NCI-H774 (cell line): ENCODE measurements around the gene LMAN2.
"Not testable (repeated sequence)": the region's sequence is repeated elsewhere in the genome, so short reads cannot be mapped to it uniquely, and the experiment has no call there.

Experiments
- DNase-seq: peaks from one replicate; lab custom pipeline; 2025; lab: John Stamatoyannopoulos, UW

LMAN2 gene

DNA sequence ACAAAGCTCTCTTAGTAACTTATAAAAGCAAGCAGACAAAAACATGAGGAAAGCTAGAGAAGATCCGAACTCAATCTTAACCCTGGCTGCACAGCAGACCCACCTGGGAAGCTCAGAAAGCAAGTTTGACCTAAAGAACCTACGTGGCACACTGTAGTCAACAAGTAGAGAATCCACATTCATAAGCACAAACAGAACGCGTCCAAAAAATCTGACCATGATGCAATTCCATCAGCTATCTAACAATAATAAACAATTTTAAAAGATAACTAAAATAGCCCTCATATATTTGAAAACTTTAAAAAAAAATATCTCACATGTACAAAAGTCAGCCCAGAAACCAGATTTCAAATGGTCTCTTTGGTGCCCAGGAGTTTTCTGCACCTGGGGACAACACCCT is 4.6 kb downstream of the LMAN2 start:
- DNase-seq, result no peak

- DNase-seq, result no peak
These were observed 6.6 kb downstream of the LMAN2 start for GRCh38 chr5:177344891-177345290.

- no peak for DNase-seq
These were observed 7.7 kb downstream of the LMAN2 start for GRCh38 chr5:177343777-177344176.

- DNase-seq, result not testable (repeated sequence)
These were observed 8.5 kb downstream of the LMAN2 start for GRCh38 chr5:177343000-177343399.

GRCh38 chr5:177339107-177339638 is 12.3 kb downstream of the LMAN2 start:
- DNase-seq, result no peak

DNA sequence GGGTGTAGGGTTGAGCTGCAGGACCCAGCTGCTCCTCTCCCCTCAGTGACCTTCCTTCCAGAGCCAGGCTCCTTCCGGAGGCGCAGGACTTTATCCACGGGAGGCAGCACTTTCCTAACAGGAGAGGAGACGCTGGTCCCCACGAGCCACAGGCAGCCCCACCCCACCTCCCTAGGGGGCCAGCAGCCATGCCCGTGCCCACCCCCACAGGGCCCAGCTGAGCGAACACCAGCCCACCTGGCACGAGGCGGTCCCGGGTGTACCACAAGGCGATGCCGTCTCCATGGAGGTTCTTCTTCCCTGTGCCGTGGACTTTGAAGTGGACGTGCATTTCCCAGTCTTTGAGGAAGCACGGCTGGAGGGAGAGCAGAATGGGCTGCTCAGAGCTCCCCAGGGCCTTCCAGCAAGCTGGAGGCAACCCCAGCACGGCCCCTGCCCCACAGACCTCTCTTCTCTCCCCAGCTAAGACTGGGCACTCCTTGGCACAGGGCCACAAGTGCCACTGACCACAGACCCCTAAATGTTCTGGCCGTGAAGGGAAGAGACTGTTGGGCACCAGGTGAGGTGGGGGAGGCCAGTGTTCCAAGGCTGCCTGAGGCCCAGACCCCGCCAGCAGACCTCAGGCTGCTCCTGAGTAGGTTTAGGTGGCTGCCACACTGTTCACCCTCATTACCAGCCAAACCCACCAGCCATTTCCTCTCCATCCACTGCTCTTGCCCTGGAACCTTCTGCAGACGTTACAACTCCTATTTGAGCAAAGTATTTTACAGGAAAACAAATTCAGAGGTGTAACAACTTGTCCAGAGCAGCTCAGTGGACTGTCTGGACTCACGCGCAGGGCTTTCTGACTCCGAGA is 13.0 kb downstream of the LMAN2 start:
- DNase-seq, result no peak

- no peak for DNase-seq
These were observed 14.6 kb downstream of the LMAN2 start for GRCh38 chr5:177336603-177337494.

GRCh38 chr5:177336112-177336511 is 15.4 kb downstream of the LMAN2 start:
- DNase-seq, result no peak

GRCh38 chr5:177335701-177336065 is 15.8 kb downstream of the LMAN2 start:
- DNase-seq, result no peak

DNA sequence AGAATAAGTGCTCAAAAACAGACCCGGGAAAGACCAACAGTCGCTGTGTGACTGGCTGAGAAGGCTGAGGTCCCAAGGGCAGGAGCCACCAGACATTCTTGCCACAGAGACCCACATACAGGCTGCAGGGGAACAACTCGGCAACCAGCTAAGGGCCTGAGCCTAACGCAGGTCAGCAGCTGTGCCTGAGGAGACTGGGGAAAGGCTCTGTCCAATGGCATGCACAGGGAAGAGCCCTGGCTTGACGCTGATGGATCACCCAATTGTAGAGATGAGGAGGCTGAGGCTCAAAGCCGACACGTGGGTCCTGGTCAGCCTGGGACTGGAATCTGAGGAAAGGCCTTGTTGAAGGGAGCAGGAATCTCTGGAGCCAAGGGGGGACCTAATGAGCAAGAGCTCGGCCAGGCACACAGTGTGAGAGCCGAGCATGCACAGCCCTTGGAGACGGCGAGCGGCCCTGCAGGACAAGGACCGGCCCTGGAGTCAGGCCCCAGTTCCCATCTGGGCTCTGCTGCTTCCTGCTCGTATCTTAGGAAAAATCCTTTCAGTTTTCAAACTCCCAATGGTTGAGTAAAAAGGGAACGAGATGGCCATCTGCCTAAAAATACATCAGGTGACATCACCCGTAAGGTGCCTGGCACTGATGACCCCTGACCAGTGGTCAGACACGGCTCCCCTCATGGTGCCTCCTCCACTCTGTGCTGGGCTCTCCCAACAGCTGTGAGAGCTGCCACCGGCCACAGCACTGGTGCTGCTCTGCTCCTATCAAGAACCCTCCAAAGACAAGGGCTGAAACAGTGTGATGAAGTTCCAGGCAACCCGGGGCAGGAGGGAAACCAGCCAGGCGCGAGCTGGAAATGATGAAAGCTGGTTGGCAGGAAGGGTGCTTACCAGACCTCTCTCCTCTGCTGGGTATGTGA is 16.4 kb downstream of the LMAN2 start:
- DNase-seq, result no peak

DNA sequence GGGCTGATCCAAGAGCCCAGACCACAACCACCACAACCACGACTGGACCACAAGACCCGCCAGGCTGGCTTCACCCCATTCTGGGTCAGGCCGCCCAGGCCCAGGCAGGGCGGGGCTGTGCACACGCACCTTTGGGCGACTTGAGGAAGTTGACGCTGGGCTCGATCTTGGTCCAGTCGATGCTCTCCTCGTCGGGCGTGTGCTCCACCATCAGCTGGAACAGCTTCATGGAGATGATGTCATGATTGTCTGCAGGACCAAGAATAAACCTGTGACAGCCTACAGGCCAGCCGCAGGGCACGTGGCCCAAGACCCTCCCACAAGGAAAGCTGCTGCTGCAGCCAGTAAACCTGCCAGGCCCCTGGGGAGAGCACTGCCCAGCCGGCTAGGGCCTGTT is 17.3 kb downstream of the LMAN2 start:
- DNase-seq, result no peak

DNA sequence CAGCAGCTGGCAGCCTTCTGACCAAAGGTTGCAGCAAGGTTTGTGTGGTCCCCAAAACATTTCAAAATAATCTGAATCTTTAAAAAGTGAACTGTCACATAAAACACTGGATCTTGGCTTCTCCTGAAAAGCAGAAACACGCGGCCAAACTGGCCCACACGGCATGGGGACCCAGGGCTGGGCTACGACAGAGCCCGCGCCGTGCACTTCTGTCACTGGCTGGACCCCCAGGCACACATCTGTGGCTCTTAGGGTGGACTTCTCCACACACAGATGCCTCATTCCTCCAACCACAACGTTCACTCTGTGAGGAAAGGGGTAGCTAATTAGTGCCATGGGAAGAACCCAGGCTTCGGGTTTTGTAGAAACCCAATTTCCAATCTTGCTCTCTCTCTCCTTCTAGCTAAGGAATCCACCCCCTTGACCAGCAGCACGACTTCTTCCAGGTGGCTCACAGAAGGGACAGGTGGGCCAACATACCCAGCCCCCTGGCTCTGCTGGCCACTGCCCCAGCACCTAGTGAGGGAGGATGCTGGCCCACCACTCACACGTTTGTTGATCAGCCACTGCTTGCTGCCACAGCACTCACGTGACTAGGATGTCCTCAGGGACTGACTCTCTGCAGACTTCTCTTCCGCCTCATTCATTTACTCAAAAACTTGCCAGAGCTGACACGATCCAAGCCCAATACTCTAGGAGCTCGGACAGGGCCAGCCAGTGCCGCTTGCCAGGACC is 17.9 kb downstream of the LMAN2 start:
- no peak for DNase-seq

- DNase-seq, result no peak
These were observed 18.6 kb downstream of the LMAN2 start for GRCh38 chr5:177332896-177333260.

DNA sequence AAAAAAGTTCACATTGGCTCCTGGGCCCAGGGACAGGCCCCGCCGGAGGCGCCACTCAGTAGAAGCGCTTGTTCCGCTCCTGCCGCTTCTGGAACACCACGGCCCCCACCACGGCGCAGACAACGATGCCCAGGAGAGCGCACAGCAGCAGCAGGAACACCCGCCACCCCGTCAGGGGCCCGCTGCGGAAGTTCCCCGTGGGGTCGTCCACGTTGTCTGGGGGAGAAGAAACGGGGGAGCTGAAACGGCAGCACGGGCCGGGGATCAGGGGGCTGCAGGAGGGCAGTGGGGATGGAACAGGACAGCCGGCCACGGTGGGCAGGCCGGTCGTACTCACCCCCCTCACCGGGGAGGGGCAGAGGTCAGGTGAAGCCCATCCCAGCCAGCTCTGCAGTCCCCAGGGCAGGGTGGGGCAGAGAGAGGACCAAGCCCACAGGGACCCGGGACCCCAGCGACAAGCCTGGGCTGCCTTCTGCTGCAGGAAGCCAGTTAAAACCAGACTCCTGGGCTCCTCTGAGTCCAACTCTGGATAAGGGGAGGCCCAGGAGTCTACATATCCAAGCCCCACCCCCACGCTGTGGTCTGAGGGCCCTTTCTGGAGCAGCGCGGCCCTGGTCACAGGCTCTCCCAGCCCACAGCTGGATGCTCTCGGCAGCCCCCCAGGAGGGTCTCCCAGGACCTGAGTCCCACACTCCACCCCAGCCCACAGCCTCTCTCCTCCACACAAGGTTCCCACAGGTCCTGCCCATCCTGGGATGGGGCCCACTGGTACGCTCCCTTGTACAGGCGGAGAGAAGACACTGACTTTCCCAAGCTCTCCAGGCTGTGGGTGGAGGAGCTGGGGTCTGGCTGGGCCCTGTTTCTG is 19.2 kb downstream of the LMAN2 start:
- DNase-seq, result no peak

DNA sequence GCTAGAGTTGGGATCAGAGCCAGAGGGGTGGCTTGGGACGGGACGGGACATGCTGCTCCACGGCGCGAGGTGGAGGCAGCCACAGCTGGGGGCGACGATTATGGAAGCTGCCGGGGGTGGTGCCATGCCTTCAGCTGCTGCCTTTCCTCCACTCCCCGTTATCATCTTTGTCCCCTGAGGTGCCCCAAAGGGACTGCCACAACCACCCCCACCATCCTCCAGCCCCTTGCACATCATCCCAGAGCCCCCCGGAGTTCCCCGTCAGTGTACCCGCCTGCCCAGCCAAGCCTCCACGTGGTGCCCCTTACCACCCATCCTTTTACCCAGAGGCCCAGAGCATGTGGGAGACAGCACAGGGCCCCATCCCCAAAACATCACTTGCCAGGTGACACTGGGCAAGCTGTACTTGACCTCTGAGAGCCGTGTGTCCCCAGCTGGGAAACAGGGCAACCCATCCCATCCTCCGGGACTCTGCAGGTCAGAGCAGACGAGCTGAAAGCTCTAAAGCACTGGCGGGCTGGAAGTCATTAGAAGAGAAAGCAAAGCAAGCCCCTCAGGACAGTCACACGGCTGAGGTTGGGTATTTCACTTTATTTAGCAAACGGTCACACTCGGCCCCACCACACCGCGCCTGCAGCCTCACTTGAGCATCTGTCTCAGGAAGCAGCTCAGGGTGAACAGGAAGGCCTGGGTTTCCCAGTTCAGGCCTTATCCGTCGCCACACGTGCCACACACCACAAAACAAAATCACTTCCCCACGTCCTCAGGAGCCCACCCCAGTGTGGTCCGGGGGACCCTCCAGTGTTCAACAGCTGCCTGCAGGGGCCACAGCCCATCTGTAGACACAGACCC is 20.3 kb downstream of the LMAN2 start:
- DNase-seq, result no peak

DNA sequence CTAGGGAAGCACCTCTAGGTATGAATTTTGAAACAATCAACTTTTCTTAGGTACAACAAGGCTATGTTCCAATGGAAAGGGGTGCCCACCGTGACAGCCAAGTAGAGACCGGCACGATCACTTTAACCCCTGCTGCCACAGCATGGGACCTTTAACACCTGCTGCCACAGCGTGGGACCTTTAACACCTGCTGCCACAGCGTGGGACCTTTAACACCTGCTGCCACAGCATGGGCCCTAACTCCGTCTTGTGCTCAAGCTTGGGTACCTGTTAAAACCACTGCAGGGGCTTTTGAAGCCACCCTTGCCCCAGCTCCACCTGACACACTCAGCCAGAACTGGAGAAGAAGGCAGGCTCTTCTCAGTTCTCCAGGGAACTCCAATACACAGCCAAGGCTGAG is 21.6 kb downstream of the LMAN2 start:
- no peak for DNase-seq

DNA sequence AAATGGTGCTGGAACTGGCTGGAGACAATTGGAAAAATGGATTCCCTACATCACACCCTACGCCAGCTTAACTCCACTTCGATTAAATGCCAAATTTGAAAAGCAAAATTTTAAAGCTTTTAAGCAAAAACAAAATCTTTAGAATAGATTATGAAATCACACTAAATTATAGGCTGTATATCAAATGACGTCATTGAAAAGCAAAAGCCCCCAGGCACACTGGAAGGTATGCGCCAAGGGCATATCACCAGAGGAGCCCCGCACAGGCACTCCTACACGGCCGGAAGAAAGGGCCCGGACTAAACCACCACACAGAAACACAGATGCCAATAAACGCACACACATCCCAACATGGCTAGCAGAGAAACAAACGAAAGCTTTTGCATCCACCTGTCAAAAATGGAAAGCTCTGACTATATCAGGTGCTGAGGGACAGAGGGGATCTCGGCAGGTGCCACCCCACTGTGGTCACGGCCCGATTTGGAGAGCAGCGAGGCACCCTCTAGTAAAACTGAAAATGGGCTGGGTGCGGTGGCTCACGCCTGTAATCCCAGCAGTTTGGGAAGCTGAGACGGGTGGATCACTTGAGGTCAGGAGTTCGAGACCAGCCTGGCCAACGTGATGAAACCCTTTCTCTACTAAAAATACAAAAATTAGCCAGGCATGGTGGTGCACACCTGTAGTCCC is 22.8 kb downstream of the LMAN2 start:
- no peak for DNase-seq
